Neuronal stem cell (in vitro differentiated cells): Measurements from ENCODE around the gene XIRP1.

ENCODE experiments used
- DNase-seq: peaks from one replicate; pipeline ENCODE4 v3.0.0-alpha.2; 2013; ENCODE audit warnings: low spot score
- H2AFZ ChIP-seq: one replicate; pipeline ENCODE4 v1.6.1; 2013; ENCODE audit warnings: mild to moderate bottlenecking, low read length, inconsistent platforms
- H2AK5ac ChIP-seq: 2 replicates; pipeline ENCODE4 v1.6.1; 2013; ENCODE audit warnings: low read depth, mild to moderate bottlenecking, inconsistent platforms, low read length, moderate library complexity, mixed read lengths
- H2BK120ac ChIP-seq: 2 replicates; pipeline ENCODE4 v1.6.1; 2013; ENCODE audit warnings: low read depth, mild to moderate bottlenecking, inconsistent platforms, low read length, moderate library complexity, mixed read lengths
- H2BK12ac ChIP-seq: one replicate; pipeline ENCODE4 v1.6.1; 2013; ENCODE audit warnings: low read length, inconsistent platforms
- H2BK15ac ChIP-seq: 2 replicates; pipeline ENCODE4 v1.6.1; 2013; ENCODE audit warnings: mild to moderate bottlenecking, low read length, inconsistent platforms, mixed read lengths
- H2BK5ac ChIP-seq: one replicate; pipeline ENCODE4 v1.6.1; 2013; ENCODE audit warnings: inconsistent platforms, mild to moderate bottlenecking, low read length, moderate library complexity
- H3K14ac ChIP-seq: one replicate; pipeline ENCODE4 v1.6.1; 2013; ENCODE audit warnings: low read length, inconsistent platforms
- H3K18ac ChIP-seq: 2 replicates; pipeline ENCODE4 v1.6.1; 2013; ENCODE audit warnings: low read length, inconsistent platforms
- H3K23ac ChIP-seq: 2 replicates; pipeline ENCODE4 v1.6.1; 2013; ENCODE audit warnings: low read depth, mild to moderate bottlenecking, mixed read lengths, low read length, inconsistent platforms; ENCODE audit not compliant: poor library complexity
- H3K27ac ChIP-seq: replicated peaks from 3 replicates; pipeline ENCODE4 v1.5.1; 2013; ENCODE audit warnings: low read length, inconsistent platforms
- H3K27me3 ChIP-seq, 3 experiments: 2 replicates each; pipeline ENCODE4 v1.6.1; 2013; ENCODE audit warnings: low read length in 3 of 3, mild to moderate bottlenecking in 2 of 3, inconsistent platforms in 1 of 3, low read depth in 1 of 3, mixed read lengths in 1 of 3, moderate library complexity in 1 of 3; ENCODE audit not compliant: control insufficient read depth in 3 of 3, insufficient read depth in 3 of 3
- H3K36me3 ChIP-seq, 2 donors: replicated peaks in 1 of 2; 2 replicates each; pipeline ENCODE4 v1.6.1; 2013; ENCODE audit warnings: low read length in 2 of 2; ENCODE audit not compliant: control insufficient read depth in 2 of 2, insufficient read depth in 2 of 2
- H3K4ac ChIP-seq: 2 replicates; pipeline ENCODE4 v1.6.1; 2013; ENCODE audit warnings: inconsistent platforms, mild to moderate bottlenecking, low read length, moderate library complexity
- H3K4me1 ChIP-seq, 2 donors: 1 replicate in 1 of 2; 2 replicates in 1 of 2; pipeline ENCODE4 v1.6.1; 2013; ENCODE audit warnings: low read length in 2 of 2, low read depth in 1 of 2; ENCODE audit not compliant: control insufficient read depth in 2 of 2, insufficient read depth in 1 of 2
- H3K4me2 ChIP-seq: one replicate; pipeline ENCODE4 v1.6.1; 2013; ENCODE audit warnings: mild to moderate bottlenecking, low read length, inconsistent platforms; ENCODE audit not compliant: insufficient read depth, poor library complexity, severe bottlenecking
- H3K4me3 ChIP-seq, 2 donors: 2 replicates each; pipeline ENCODE4 v1.5.1; 2013; ENCODE audit warnings: low read length in 2 of 2, mild to moderate bottlenecking in 2 of 2, inconsistent platforms in 1 of 2, moderate library complexity in 1 of 2
- H3K79me1 ChIP-seq: one replicate; pipeline ENCODE4 v1.6.1; 2013; ENCODE audit warnings: low read depth, mild to moderate bottlenecking, inconsistent platforms, low read length, moderate library complexity
- H3K9ac ChIP-seq: one replicate; pipeline ENCODE4 v1.6.1; 2013; ENCODE audit warnings: mild to moderate bottlenecking, low read depth, low read length, inconsistent platforms; ENCODE audit not compliant: poor library complexity
- H3K9me3 ChIP-seq, 2 donors: replicated peaks in 1 of 2; 2 replicates each; pipeline versions ENCODE3 to v1.6.1; 2013; ENCODE audit warnings: low read length in 2 of 2, mild to moderate bottlenecking in 2 of 2, inconsistent platforms in 1 of 2, low read depth in 1 of 2, mixed read lengths in 1 of 2, moderate library complexity in 1 of 2; ENCODE audit not compliant: control insufficient read depth in 2 of 2, insufficient read depth in 1 of 2
- H4K8ac ChIP-seq: one replicate; pipeline ENCODE4 v1.6.1; 2013; ENCODE audit warnings: low read depth, mild to moderate bottlenecking, inconsistent platforms, low read length, moderate library complexity
- H4K91ac ChIP-seq: one replicate; pipeline ENCODE4 v1.6.1; 2013; ENCODE audit warnings: low read length, low read depth, mild to moderate bottlenecking, inconsistent platforms; ENCODE audit not compliant: poor library complexity
- WGBS, 2 donors: extraction: QIAGEN DNeasy Blood & Tissue Kit; methylation state at CpG; one replicate each; pipeline ENCODE4 v1.1.7; 2013; ENCODE audit warnings: missing lambda C conversion rate in 2 of 2, mixed read lengths in 1 of 2; ENCODE audit not compliant: insufficient read length in 2 of 2, insufficient replicate concordance in 1 of 2; ENCODE audit errors: extremely low coverage in 2 of 2; 5-methylcytosine and 5-hydroxymethylcytosine counted together

The XIRP1 gene

GRCh38 chr3:39209329-39209970 is 17.1 kb upstream of the XIRP1 start:
- no peaks in the 10 kb centered on the region for H3K9me3 ChIP-seq
- no CpG with 5 or more reads among the region's 1 CpG for WGBS, 2 donors
- H3K4me3 ChIP-seq: no peak overlapping the region
- no peak overlapping the region for H2AFZ ChIP-seq
- peaks cover 0 to 5% (median 0%) of the 10 kb centered on the region in 3 experiments for H3K27me3 ChIP-seq
- H3K4me2 ChIP-seq: no peak overlapping the region
- H2BK120ac ChIP-seq: no peak overlapping the region
- H3K27ac ChIP-seq: no peak overlapping the region
- DNase-seq: no peak
- no peak overlapping the region for H3K9ac ChIP-seq
- H2BK15ac ChIP-seq: no peak overlapping the region
- no peak overlapping the region for H2BK12ac ChIP-seq
- no peaks in the 10 kb centered on the region for H3K36me3 ChIP-seq
- H2BK5ac ChIP-seq: no peak overlapping the region
- H3K18ac ChIP-seq: no peak overlapping the region
- H2AK5ac ChIP-seq: no peak overlapping the region
- H3K23ac ChIP-seq: no peak overlapping the region
- no peak overlapping the region for H4K91ac ChIP-seq
- H4K8ac ChIP-seq: no peak overlapping the region
- no peak overlapping the region for H3K14ac ChIP-seq
- H3K4me1 ChIP-seq: peaks cover 0 to 7% of the 10 kb centered on the region in 2 donors
- no peaks in the 10 kb centered on the region for H3K79me1 ChIP-seq
- H3K4ac ChIP-seq: no peak overlapping the region

GRCh38 chr3:39208463-39209055 is 16.2 kb upstream of the XIRP1 start:
- Histone ChIP-seq H2BK15ac (no peak overlapping the region), H2AK5ac (no peak overlapping the region), H4K8ac (no peak overlapping the region), H3K14ac (no peak overlapping the region), H3K4me3 (no peak overlapping the region), H2BK12ac (no peak overlapping the region), H3K18ac (no peak overlapping the region), H2BK120ac (no peak overlapping the region), H3K9ac (no peak overlapping the region), H2AFZ (peak overlapping the region; percentile 83), H3K23ac (no peak overlapping the region), H3K9me3 (no peaks in the 10 kb centered on the region), H3K79me1 (no peaks in the 10 kb centered on the region), H3K4ac (no peak overlapping the region), H2BK5ac (no peak overlapping the region), H3K4me2 (no peak overlapping the region), H3K27me3 (peaks cover 0 to 11% (median 0%) of the 10 kb centered on the region in 3 experiments), H3K4me1 (peaks cover 0 to 7% of the 10 kb centered on the region in 2 donors), H3K27ac (no peak overlapping the region), H4K91ac (no peak overlapping the region), H3K36me3 (no peaks in the 10 kb centered on the region)
- no CpG with 5 or more reads among the region's 7 CpGs for WGBS, 2 donors
- peak; percentile 14 for DNase-seq

GRCh38 chr3:39207361-39208186 is 15.2 kb upstream of the XIRP1 start:
- H3K4me2 ChIP-seq: no peak overlapping the region
- H3K4me3 ChIP-seq: no peak overlapping the region
- H3K27ac ChIP-seq: no peak overlapping the region
- no peak overlapping the region for H3K14ac ChIP-seq
- no peak overlapping the region for H4K8ac ChIP-seq
- no peak for DNase-seq
- H3K4ac ChIP-seq: no peak overlapping the region
- no peaks in the 10 kb centered on the region for H3K79me1 ChIP-seq
- no peaks in the 10 kb centered on the region for H3K36me3 ChIP-seq
- H3K23ac ChIP-seq: no peak overlapping the region
- peaks cover 0 to 16% (median 0%) of the 10 kb centered on the region in 3 experiments for H3K27me3 ChIP-seq
- no peaks in the 10 kb centered on the region for H3K9me3 ChIP-seq
- no peak overlapping the region for H2AK5ac ChIP-seq
- H3K9ac ChIP-seq: no peak overlapping the region
- peak overlapping the region; percentile 41 for H3K18ac ChIP-seq
- no CpG with 5 or more reads among the region's 5 CpGs for WGBS, 2 donors
- peaks cover 0 to 7% of the 10 kb centered on the region in 2 donors for H3K4me1 ChIP-seq
- H4K91ac ChIP-seq: no peak overlapping the region
- peak overlapping the region; percentile 83 for H2AFZ ChIP-seq
- H2BK5ac ChIP-seq: no peak overlapping the region
- no peak overlapping the region for H2BK120ac ChIP-seq
- no peak overlapping the region for H2BK15ac ChIP-seq
- H2BK12ac ChIP-seq: no peak overlapping the region
